H9 (cell line): Measurements from ENCODE around the gene CFL1. TPM values are rescaled to one million over a fixed set of nuclear protein-coding genes. Genes with fewer than 3 reads are reported as not detected.
A peak's percentile ranks its signal among the peaks of the same experiment; 100 is the strongest.

ENCODE experiments used
- DNase-seq: peaks from one replicate; pipeline ENCODE4 v3.0.0-alpha.2; 2017
- H2AFZ ChIP-seq: one replicate; pipeline ENCODE4 v1.6.1; 2013; ENCODE audit warnings: mild to moderate bottlenecking, low read length, control low read depth, moderate library complexity
- H2AK5ac ChIP-seq: 2 replicates; pipeline ENCODE4 v1.6.1; 2013; ENCODE audit warnings: low read length, control low read depth, mixed read lengths; ENCODE audit not compliant: insufficient read length
- H2BK120ac ChIP-seq: one replicate; pipeline ENCODE4 v1.6.1; 2013; ENCODE audit warnings: low read depth, mild to moderate bottlenecking, low read length, control low read depth, inconsistent platforms; ENCODE audit not compliant: poor library complexity, severe bottlenecking
- H2BK12ac ChIP-seq: 2 replicates; pipeline ENCODE4 v1.6.1; 2013; ENCODE audit warnings: low read length, control low read depth, mixed read lengths, low read depth; ENCODE audit not compliant: insufficient read length
- H2BK15ac ChIP-seq: 2 replicates; pipeline ENCODE4 v1.6.1; 2013; ENCODE audit warnings: low read depth, low read length, control low read depth
- H2BK20ac ChIP-seq: one replicate; pipeline ENCODE4 v1.6.1; 2013; ENCODE audit warnings: low read depth, mild to moderate bottlenecking, low read length, control low read depth, inconsistent platforms; ENCODE audit not compliant: poor library complexity, severe bottlenecking
- H2BK5ac ChIP-seq: 2 replicates; pipeline ENCODE4 v1.6.1; 2013; ENCODE audit warnings: low read length, control low read depth, mixed read lengths; ENCODE audit not compliant: insufficient read length
- H3K14ac ChIP-seq: 2 replicates; pipeline ENCODE4 v1.6.1; 2013; ENCODE audit warnings: low read length, control low read depth; ENCODE audit not compliant: insufficient read depth
- H3K18ac ChIP-seq: 2 replicates; pipeline ENCODE4 v1.6.1; 2013; ENCODE audit warnings: low read depth, mild to moderate bottlenecking, mixed read lengths, low read length, control low read depth; ENCODE audit not compliant: insufficient read length
- H3K23ac ChIP-seq: 2 replicates; pipeline ENCODE4 v1.6.1; 2013; ENCODE audit warnings: low read length, control low read depth, mixed read lengths, low read depth; ENCODE audit not compliant: insufficient read length
- H3K23me2 ChIP-seq: 2 replicates; pipeline ENCODE4 v1.6.1; 2013; ENCODE audit warnings: low read depth, mild to moderate bottlenecking, mixed read lengths, low read length, control low read depth; ENCODE audit not compliant: insufficient read length, poor library complexity, severe bottlenecking
- H3K27ac ChIP-seq: 2 replicates; pipeline ENCODE4 v1.5.1; 2013; ENCODE audit warnings: low read length, control low read depth, mixed read lengths, low read depth; ENCODE audit not compliant: insufficient read length
- H3K27me3 ChIP-seq: 2 replicates; pipeline ENCODE4 v1.6.1; 2013; ENCODE audit warnings: low read length, control low read depth, inconsistent platforms; ENCODE audit not compliant: insufficient read depth
- H3K4ac ChIP-seq: 2 replicates; pipeline ENCODE4 v1.6.1; 2013; ENCODE audit warnings: low read depth, mild to moderate bottlenecking, control low read depth, inconsistent platforms, low read length, moderate library complexity
- H3K4me1 ChIP-seq: 2 replicates; pipeline ENCODE4 v1.6.1; 2013; ENCODE audit warnings: low read length, control low read depth, inconsistent platforms; ENCODE audit not compliant: insufficient read depth
- H3K4me2 ChIP-seq: 2 replicates; pipeline ENCODE4 v1.6.1; 2013; ENCODE audit warnings: low read length, control low read depth, mixed read lengths; ENCODE audit not compliant: insufficient read length, insufficient read depth
- H3K56ac ChIP-seq: 2 replicates; pipeline ENCODE4 v1.6.1; 2013; ENCODE audit warnings: low read depth, mild to moderate bottlenecking, mixed read lengths, low read length, control low read depth; ENCODE audit not compliant: insufficient read length
- H3K79me1 ChIP-seq: 2 replicates; pipeline ENCODE4 v1.6.1; 2013; ENCODE audit warnings: low read depth, mild to moderate bottlenecking, moderate library complexity, low read length, control low read depth, inconsistent platforms; ENCODE audit not compliant: insufficient read depth, poor library complexity, severe bottlenecking
- H3K79me2 ChIP-seq: 2 replicates; pipeline ENCODE4 v1.6.1; 2013; ENCODE audit warnings: low read length, control low read depth, inconsistent platforms; ENCODE audit not compliant: insufficient read depth
- H3K9ac ChIP-seq: 2 replicates; pipeline ENCODE4 v1.6.1; 2013; ENCODE audit warnings: low read length, control low read depth, mixed read lengths; ENCODE audit not compliant: insufficient read length; ENCODE audit errors: extremely low read depth
- H3K9me3 ChIP-seq: one replicate; pipeline ENCODE4 v1.6.1; 2013; ENCODE audit warnings: low read depth, low read length, inconsistent platforms; ENCODE audit not compliant: control insufficient read depth
- H3T11ph ChIP-seq: one replicate; pipeline ENCODE4 v1.6.1; 2013; ENCODE audit warnings: mild to moderate bottlenecking, low read length, control low read depth, inconsistent platforms
- H4K20me1 ChIP-seq: one replicate; pipeline ENCODE4 v1.6.1; 2013; ENCODE audit not compliant: control insufficient read depth, insufficient read length, insufficient read depth
- H4K5ac ChIP-seq: 2 replicates; pipeline ENCODE4 v1.6.1; 2013; ENCODE audit warnings: low read depth, mild to moderate bottlenecking, mixed read lengths, low read length, control low read depth; ENCODE audit not compliant: insufficient read length
- H4K8ac ChIP-seq: replicated peaks from 2 replicates; pipeline ENCODE4 v1.6.1; 2013; ENCODE audit warnings: low read length, control low read depth, mixed read lengths, low read depth; ENCODE audit not compliant: insufficient read length
- H4K91ac ChIP-seq: 2 replicates; pipeline ENCODE4 v1.6.1; 2013; ENCODE audit warnings: low read depth, mild to moderate bottlenecking, moderate library complexity, mixed read lengths, low read length, control low read depth; ENCODE audit not compliant: insufficient read length
- H3K27ac Mint-ChIP-seq, 3 experiments: 2 replicates in 2 of 3; 3 replicates in 1 of 3; pipeline ENCODE4 v1.8.0; 2020 to 2021; ENCODE audit warnings: mixed read lengths in 3 of 3, mild to moderate bottlenecking in 1 of 3, moderate library complexity in 1 of 3
- H3K27me3 Mint-ChIP-seq: 2 replicates; pipeline ENCODE4 v1.8.0; 2021; ENCODE audit warnings: low read depth, mild to moderate bottlenecking, moderate library complexity, mixed read lengths
- H3K36me3 Mint-ChIP-seq, 3 experiments: 2 replicates in 2 of 3; 3 replicates in 1 of 3; pipeline ENCODE4 v1.8.0; 2020 to 2021; ENCODE audit warnings: low read depth in 3 of 3, mixed read lengths in 3 of 3; ENCODE audit not compliant: insufficient read depth in 1 of 3
- H3K4me1 Mint-ChIP-seq, 2 experiments: 2 replicates each; pipeline ENCODE4 v1.8.0; 2020; ENCODE audit warnings: mixed read lengths in 2 of 2
- H3K4me3 Mint-ChIP-seq, 2 experiments: 2 replicates in 1 of 2; 3 replicates in 1 of 2; pipeline ENCODE4 v1.8.0; 2020 to 2021; ENCODE audit warnings: mild to moderate bottlenecking in 2 of 2, mixed read lengths in 2 of 2, moderate library complexity in 1 of 2
- H3K9me3 Mint-ChIP-seq, 2 experiments: 2 replicates in 1 of 2; 3 replicates in 1 of 2; pipeline ENCODE4 v1.8.0; 2020; ENCODE audit warnings: mild to moderate bottlenecking in 2 of 2, mixed read lengths in 2 of 2, moderate library complexity in 1 of 2
- CTCF ChIP-seq: fragments of 200-600 bp; sonication (generic); conservative IDR thresholded peaks from 3 replicates; pipeline ENCODE4 v1.8.0; 2021; ENCODE audit warnings: antibody characterized with exemption, mild to moderate bottlenecking
- WGBS: extraction: QIAGEN DNeasy Blood & Tissue Kit; methylation state at CpG from one replicate; pipeline ENCODE4 v1.1.7; 2013; ENCODE audit warnings: missing lambda C conversion rate, low lambda C conversion rate, mixed read lengths; ENCODE audit not compliant: insufficient read length; ENCODE audit errors: extremely low coverage; 5-methylcytosine and 5-hydroxymethylcytosine counted together
- total RNA-seq: library from RNA; stranded (reverse); gene quantifications from 2 replicates; pipeline ENCODE4 v1.2.1, GENCODE V29; 2021

CFL1 gene
- total RNA-seq, 1 experiment from 2014 or later: 1,107 TPM

GRCh38 chr11:65822776-65823528 lies 35.0 kb downstream of the CFL1 start:
- Mint-ChIP-seq H3K4me1 (no peaks in the 10 kb centered on the region), H3K9me3 (no peaks in the 10 kb centered on the region; a peak in 1 of 5 replicates), H3K27me3 (peaks cover 1% of the 10 kb centered on the region; the same call in 1 of the 2 replicates), H3K36me3 (no peaks in the 10 kb centered on the region; a peak in 1 of 7 replicates), H3K27ac (peak overlapping the region in 1 of 3 experiments; percentile 62; a peak in 1 of 7 replicates), H3K4me3 (no peak overlapping the region)
- H2BK120ac ChIP-seq: no peak overlapping the region
- no peak overlapping the region for H2BK15ac ChIP-seq
- H3K27me3 ChIP-seq: no peaks in the 10 kb centered on the region
- no peak overlapping the region for H4K5ac ChIP-seq
- H3K23ac ChIP-seq: no peak overlapping the region
- H3K4ac ChIP-seq: no peak overlapping the region
- no peak overlapping the region for H2BK20ac ChIP-seq
- no peak overlapping the region for H3K56ac ChIP-seq
- H3K9ac ChIP-seq: no peak overlapping the region
- no peaks in the 10 kb centered on the region for H3K79me1 ChIP-seq
- H4K8ac ChIP-seq: no peak overlapping the region
- no peak overlapping the region for H3K14ac ChIP-seq
- H3K4me1 ChIP-seq: no peaks in the 10 kb centered on the region
- H3K23me2 ChIP-seq: peaks cover under 1% of the 10 kb centered on the region
- no peak for TF ChIP-seq CTCF
- no peak overlapping the region for H3T11ph ChIP-seq
- H3K4me2 ChIP-seq: no peak overlapping the region
- no peak overlapping the region for H2BK12ac ChIP-seq
- no peak overlapping the region for H2AK5ac ChIP-seq
- H3K79me2 ChIP-seq: no peaks in the 10 kb centered on the region
- H2AFZ ChIP-seq: no peak overlapping the region
- DNase-seq: no peak
- H4K91ac ChIP-seq: no peak overlapping the region
- WGBS: 100% methylated on average over 1 of the region's 15 CpGs
- no peak overlapping the region for H3K18ac ChIP-seq
- H4K20me1 ChIP-seq: no peaks in the 10 kb centered on the region
- H3K9me3 ChIP-seq: no peaks in the 10 kb centered on the region
- H3K27ac ChIP-seq: no peak overlapping the region
- H2BK5ac ChIP-seq: no peak overlapping the region
